ENCODE data around the gene PEAR1. TPM values are rescaled to one million over a fixed set of nuclear protein-coding genes. Genes with fewer than 3 reads are reported as not detected.

Gene PEAR1
- total RNA-seq, 1 donor from 2014 or later = 0.55 TPM

DNA sequence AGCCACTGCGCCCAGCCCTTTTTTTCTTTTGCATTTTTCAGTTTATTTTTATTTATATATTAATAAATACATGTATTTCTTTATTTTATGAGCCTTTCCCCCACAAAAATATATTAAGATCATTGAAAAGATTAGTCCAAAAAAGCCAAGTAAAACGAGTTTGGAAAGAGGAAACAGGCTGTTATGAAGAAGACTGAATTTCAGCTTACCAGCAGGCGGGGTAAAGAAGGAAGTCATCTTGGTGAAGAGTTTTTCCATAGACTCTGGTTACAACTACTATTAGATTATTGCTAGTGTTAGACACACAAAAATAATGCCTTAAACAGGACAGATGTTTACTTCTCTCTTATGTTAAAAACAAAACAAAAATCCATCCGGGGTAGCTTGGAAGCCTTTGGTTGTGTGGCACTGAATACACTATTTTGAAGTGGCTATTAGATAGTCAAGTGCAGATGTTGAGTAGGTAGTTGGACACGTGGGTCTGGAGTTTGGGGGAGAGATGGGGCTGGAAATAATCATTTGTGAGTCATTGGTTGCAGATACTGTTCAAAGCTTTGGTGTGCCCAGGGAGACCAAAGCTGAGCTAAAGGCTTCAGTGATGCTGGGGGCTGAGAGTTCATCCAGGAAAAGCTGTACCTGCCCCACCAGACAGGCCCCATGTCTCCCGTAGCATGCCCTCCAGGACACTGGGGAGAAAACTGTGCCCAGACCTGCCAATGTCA lies 18.2 kb downstream of the PEAR1 start:
- intact Hi-C loops (cut with micrococcal nuclease) = no loop called here
- H3K27me3 Mint-ChIP-seq (ENCODE audit: low read depth) = peaks cover 14% of the 10 kb centered on the region
- H3K4me1 Mint-ChIP-seq (ENCODE audit: low read depth) = peaks cover 8% of the 10 kb centered on the region
- H3K4me3 Mint-ChIP-seq (ENCODE audit: low read depth) = no peak overlapping the region
- no peaks in the 10 kb centered on the region for H3K36me3 Mint-ChIP-seq (ENCODE audit: low read depth)
- no peak overlapping the region for H3K27ac Mint-ChIP-seq
- no peak for DNase-seq (ENCODE audit: low spot score)
- no peaks in the 10 kb centered on the region for H3K9me3 Mint-ChIP-seq

DNA sequence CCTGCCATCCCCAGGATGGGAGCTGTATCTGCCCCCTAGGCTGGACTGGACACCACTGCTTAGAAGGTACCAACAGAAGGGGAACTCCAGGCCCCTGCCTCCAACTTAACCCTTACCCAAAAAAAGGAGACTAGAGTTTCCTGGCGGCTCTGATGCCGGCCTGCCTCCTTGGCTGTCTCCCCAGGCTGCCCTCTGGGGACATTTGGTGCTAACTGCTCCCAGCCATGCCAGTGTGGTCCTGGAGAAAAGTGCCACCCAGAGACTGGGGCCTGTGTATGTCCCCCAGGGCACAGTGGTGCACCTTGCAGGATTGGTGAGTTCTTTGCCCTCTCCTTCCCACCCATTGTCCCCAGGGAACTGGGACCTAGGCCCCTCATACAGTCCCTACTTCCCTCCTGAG lies 18.8 kb downstream of the PEAR1 start:
- no peaks in the 10 kb centered on the region for H3K9me3 Mint-ChIP-seq
- peaks cover 14% of the 10 kb centered on the region for H3K27me3 Mint-ChIP-seq (ENCODE audit: low read depth)
- intact Hi-C loops (cut with micrococcal nuclease) = no loop called here
- DNase-seq (ENCODE audit: low spot score) = no peak
- no peak overlapping the region for H3K4me3 Mint-ChIP-seq (ENCODE audit: low read depth)
- peaks cover 3% of the 10 kb centered on the region for H3K4me1 Mint-ChIP-seq (ENCODE audit: low read depth)
- no peaks in the 10 kb centered on the region for H3K36me3 Mint-ChIP-seq (ENCODE audit: low read depth)
- no peak overlapping the region for H3K27ac Mint-ChIP-seq

DNA sequence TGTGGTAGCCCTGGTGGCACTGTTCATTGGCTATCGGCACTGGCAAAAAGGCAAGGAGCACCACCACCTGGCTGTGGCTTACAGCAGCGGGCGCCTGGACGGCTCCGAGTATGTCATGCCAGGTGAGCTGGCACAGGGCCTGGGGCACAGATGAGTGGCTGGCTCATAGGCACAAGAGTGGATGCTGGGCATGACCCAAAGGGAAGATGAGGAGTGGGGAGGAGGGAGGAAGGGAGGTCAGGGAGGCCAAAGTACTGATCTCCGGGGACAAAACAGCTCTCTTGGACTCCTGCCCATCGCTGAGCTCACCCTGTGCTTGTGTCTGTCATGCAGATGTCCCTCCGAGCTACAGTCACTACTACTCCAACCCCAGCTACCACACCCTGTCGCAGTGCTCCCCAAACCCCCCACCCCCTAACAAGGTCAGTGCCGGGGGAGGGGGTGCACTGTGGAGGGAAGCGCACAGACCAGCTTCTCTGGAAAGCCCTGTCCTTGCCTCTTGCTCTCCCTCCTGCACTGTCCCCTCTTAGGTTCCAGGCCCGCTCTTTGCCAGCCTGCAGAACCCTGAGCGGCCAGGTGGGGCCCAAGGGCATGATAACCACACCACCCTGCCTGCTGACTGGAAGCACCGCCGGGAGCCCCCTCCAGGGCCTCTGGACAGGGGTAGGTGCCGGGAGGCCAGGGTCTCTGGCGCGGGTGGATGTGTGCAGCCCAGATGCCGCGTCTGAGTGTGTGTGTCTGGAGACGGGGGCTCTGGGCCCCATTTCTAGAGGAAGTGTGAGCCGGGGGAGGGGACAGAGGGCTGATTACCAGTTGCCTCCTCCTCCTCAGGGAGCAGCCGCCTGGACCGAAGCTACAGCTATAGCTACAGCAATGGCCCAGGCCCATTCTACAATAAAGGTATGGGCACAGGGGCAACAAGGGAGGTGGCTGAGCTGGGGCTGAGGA lies 19.6 kb downstream of the PEAR1 start:
- intact Hi-C loops (cut with micrococcal nuclease) = no loop called here

DNA sequence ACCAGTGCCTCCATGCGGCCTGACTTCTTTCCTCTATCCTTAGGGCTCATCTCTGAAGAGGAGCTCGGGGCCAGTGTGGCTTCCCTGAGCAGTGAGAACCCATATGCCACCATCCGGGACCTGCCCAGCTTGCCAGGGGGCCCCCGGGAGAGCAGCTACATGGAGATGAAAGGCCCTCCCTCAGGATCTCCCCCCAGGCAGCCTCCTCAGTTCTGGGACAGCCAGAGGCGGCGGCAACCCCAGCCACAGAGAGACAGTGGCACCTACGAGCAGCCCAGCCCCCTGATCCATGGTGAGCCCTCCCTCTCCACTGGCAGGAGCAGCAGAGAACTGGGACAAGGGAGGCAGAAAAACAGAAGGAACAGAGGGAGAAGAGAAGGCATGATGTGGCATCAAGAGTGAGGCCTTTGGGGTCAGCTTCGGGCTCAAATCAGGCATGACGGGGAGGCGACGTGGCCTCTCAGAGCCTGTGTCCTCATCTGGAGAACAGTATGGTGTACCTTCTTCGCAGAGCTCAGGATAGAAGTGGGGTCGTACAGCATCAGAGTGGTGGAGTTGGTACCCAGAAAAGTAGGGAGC lies 20.4 kb downstream of the PEAR1 start:
- H3K36me3 Mint-ChIP-seq (ENCODE audit: low read depth) = no peaks in the 10 kb centered on the region
- H3K4me1 Mint-ChIP-seq (ENCODE audit: low read depth) = peaks cover 2% of the 10 kb centered on the region
- peaks cover 23% of the 10 kb centered on the region for H3K27me3 Mint-ChIP-seq (ENCODE audit: low read depth)
- no peak overlapping the region for H3K27ac Mint-ChIP-seq
- H3K4me3 Mint-ChIP-seq (ENCODE audit: low read depth) = no peak overlapping the region
- no peak for DNase-seq (ENCODE audit: low spot score)
- no peaks in the 10 kb centered on the region for H3K9me3 Mint-ChIP-seq
- intact Hi-C loops (cut with micrococcal nuclease) = no loop called here

More for the DNA sequence above, 19.6 kb downstream of the PEAR1 start:
- Mint-ChIP-seq H3K4me1 (ENCODE audit: low read depth) (peaks cover 2% of the 10 kb centered on the region), H3K27ac (no peak overlapping the region), H3K9me3 (no peaks in the 10 kb centered on the region), H3K27me3 (ENCODE audit: low read depth) (peaks cover 17% of the 10 kb centered on the region), H3K4me3 (ENCODE audit: low read depth) (no peak overlapping the region), H3K36me3 (ENCODE audit: low read depth) (no peaks in the 10 kb centered on the region)
- no peak for DNase-seq (ENCODE audit: low spot score)

DNA sequence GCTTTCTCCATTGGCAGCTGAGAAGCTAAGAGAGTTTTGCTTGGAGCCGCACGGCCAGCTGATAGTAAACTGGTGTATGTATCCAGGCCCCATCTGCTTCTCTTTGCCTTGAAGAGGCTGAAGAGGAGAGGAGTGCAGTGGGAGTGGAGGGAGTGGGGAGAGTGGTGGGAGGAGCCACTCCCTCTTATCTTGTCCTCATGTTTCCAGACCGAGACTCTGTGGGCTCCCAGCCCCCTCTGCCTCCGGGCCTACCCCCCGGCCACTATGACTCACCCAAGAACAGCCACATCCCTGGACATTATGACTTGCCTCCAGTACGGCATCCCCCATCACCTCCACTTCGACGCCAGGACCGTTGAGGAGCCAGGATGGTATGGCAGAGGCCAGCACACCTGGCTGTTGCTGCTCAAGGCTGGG lies 20.9 kb downstream of the PEAR1 start:
- DNase-seq (ENCODE audit: low spot score) = no peak
- peaks cover 2% of the 10 kb centered on the region for H3K4me1 Mint-ChIP-seq (ENCODE audit: low read depth)
- no peak overlapping the region for H3K4me3 Mint-ChIP-seq (ENCODE audit: low read depth)
- H3K27me3 Mint-ChIP-seq (ENCODE audit: low read depth) = peaks cover 28% of the 10 kb centered on the region
- no peaks in the 10 kb centered on the region for H3K36me3 Mint-ChIP-seq (ENCODE audit: low read depth)
- no peaks in the 10 kb centered on the region for H3K9me3 Mint-ChIP-seq
- intact Hi-C loops (cut with micrococcal nuclease) = no loop called here
- H3K27ac Mint-ChIP-seq = no peak overlapping the region

DNA sequence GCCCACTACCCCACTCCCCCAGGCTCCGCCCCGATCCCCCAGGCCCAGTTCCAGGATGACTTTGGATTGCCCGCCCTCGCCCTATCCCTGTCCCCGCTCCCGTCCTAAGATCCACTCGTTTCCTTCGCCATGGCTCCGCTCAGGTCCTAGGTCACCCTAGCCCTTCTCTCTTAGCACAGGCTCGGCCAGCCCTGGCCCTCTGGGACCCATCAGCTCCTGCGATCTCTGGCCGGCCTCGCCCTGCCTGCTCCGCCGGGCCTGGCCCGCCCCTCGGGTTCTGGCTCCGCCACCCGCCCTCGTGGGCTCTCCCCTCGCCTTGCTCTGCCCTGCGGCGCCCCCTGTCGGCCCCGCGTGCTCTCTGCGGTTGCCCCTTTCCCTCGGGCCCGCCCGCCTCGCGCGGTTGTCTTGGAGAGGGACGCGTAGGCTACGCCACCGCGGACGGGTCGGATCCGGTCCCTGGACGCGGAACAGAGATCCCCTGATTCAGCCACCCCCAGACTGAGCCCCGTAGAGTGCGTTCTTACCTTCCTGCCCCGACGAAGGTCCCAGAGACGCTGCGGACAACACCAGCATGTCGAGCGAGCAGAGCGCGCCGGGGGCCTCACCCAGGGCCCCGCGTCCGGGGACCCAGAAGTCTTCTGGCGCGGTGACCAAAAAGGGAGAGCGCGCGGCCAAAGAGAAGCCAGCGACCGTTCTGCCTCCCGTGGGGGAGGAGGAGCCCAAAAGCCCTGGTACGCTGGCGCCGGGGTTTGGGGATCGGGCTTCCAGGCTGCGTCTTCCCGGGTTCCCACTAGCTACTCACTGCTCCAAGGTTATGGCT lies 26.9 kb downstream of the PEAR1 start, which contains the start of gene LRRC71:
LRRC71 (plus strand) TSS at position 400 of the 820 bp plus-strand sequence; CDS start at position 572, 172 bp downstream.
- H3K27me3 Mint-ChIP-seq (ENCODE audit: low read depth) = peaks cover 68% of the 10 kb centered on the region
- no peak within 1 kb of the TSS for H3K4me3 Mint-ChIP-seq (ENCODE audit: low read depth)
- peak; percentile 63 for DNase-seq (ENCODE audit: low spot score)
- H3K36me3 Mint-ChIP-seq (ENCODE audit: low read depth) = no peaks in the 10 kb centered on the region
- intact Hi-C loops (cut with micrococcal nuclease) = loop anchor here (10.0 kb wide), 2 partner anchors 236 to 486 kb away; no protein-coding TSS in a partner anchor
- no peaks in the 10 kb centered on the region for H3K9me3 Mint-ChIP-seq
- peaks cover 3% of the 10 kb centered on the region for H3K4me1 Mint-ChIP-seq (ENCODE audit: low read depth)
- no peak within 1 kb of the TSS for H3K27ac Mint-ChIP-seq

DNA sequence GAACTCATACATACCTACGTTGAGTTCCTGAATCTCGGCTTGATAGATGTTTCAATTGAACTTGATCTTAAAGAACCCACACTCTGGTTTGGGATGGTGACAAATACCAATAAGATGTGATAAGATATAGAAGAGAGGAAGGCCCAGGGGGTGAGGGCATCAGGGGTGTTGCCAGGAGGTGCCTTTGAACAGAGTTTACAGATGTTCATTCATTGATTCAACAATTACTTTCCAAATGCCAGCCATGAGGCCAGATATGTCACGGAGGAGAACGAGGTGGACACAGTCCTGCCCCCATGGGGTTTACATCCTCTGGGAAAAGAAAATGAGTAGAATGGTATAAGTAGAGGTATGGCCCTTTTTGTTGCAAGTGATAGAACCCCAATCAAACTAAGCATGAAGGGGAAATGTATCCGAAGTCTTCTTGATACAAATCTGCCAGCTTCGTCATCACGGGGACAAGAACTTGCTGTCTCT lies 27.6 kb downstream of the PEAR1 start:
- Mint-ChIP-seq H3K27ac (no peak overlapping the region), H3K36me3 (ENCODE audit: low read depth) (no peaks in the 10 kb centered on the region), H3K4me1 (ENCODE audit: low read depth) (peaks cover 8% of the 10 kb centered on the region), H3K27me3 (ENCODE audit: low read depth) (peaks cover 70% of the 10 kb centered on the region), H3K9me3 (no peaks in the 10 kb centered on the region), H3K4me3 (ENCODE audit: low read depth) (no peak overlapping the region)
- DNase-seq (ENCODE audit: low spot score) = no peak
- intact Hi-C loops (cut with micrococcal nuclease) = loop anchor here (10.0 kb wide), 2 partner anchors 236 to 486 kb away; no protein-coding TSS in a partner anchor

DNA sequence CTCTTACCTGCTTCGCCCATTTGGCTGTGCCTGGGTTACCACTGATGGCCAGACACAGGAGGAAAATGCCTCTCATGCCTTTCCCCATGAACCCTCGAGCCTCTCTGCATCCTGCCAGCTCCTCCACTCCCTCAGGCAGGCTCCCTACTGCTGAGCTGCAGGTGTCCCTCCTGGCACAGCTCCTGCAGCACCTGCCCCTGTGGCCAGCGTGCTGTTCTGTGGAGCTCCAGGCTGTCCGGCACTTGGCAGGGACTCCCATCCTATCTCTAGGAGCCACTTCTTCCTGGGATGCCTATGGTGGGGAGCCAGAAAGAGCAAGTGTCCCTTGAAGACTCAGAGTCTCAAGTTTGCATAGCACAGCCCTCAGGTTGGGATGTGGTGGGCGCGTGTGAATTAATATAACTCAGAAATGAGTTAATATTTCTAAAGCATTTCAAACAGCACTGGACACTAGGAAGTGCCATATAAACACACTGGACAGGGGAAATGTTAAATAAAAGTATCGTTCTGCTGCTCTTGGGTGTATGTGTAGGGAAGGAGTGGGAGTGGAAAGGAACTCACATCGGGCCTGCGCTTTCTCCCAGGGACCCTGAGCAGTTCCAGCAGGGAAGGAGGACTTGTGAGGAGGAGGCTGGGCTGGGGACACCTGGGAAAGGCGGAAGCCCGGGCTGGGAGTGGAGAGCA lies 29.6 kb downstream of the PEAR1 start:
- H3K4me3 Mint-ChIP-seq (ENCODE audit: low read depth) = no peak overlapping the region
- intact Hi-C loops (cut with micrococcal nuclease) = loop anchor here (10.0 kb wide), 2 partner anchors 238 to 488 kb away; no protein-coding TSS in a partner anchor
- H3K36me3 Mint-ChIP-seq (ENCODE audit: low read depth) = no peaks in the 10 kb centered on the region

DNA sequence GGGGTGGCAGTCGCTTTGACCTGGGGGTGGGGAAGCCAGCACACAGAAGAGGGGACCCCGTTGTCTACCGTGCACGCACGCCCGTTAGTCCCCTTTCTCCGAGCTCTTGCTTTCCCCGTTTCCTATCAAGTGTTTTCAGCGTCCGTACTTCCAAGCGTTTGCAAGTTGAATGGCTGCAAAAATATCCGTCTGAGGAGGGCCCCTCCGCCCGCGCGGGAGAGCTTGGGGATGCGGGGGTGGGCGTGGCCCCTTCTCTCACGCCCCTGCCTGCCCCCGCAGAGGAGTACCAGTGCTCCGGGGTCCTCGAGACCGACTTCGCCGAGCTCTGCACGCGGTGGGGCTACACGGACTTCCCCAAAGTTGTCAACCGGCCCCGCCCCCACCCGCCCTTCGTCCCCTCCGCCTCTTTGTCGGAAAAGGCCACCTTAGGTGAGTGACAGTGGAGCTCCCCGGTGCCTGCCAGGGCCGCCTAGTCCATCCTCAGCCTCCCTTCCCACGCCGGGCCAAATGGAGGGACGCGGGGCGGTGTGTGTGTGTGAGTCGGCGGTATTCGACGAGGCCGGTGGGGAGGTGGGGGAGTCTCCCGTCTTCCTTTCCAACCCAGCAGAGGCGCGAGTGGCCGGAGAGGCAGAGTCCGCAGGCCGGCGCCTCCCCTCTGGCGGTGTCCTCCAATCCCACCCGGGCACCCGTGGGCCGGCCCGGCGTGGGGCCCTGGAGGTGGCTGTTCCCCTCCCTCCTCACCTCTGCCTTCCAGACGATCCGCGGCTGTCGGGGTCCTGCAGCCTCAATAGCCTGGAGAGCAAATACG lies 30.4 kb downstream of the PEAR1 start:
- intact Hi-C loops (cut with micrococcal nuclease) = loop anchor here (10.0 kb wide), 2 partner anchors 239 to 489 kb away; no protein-coding TSS in a partner anchor
- no peak overlapping the region for H3K27ac Mint-ChIP-seq
- H3K36me3 Mint-ChIP-seq (ENCODE audit: low read depth) = no peaks in the 10 kb centered on the region
- peaks cover 20% of the 10 kb centered on the region for H3K4me1 Mint-ChIP-seq (ENCODE audit: low read depth)
- no peak for DNase-seq (ENCODE audit: low spot score)
- H3K4me3 Mint-ChIP-seq (ENCODE audit: low read depth) = no peak overlapping the region
- no peaks in the 10 kb centered on the region for H3K9me3 Mint-ChIP-seq
- H3K27me3 Mint-ChIP-seq (ENCODE audit: low read depth) = peaks cover 85% of the 10 kb centered on the region

More for the DNA sequence above, 29.6 kb downstream of the PEAR1 start:
- no peak overlapping the region for H3K27ac Mint-ChIP-seq
- peaks cover 85% of the 10 kb centered on the region for H3K27me3 Mint-ChIP-seq (ENCODE audit: low read depth)
- H3K4me1 Mint-ChIP-seq (ENCODE audit: low read depth) = peaks cover 18% of the 10 kb centered on the region
- no peak for DNase-seq (ENCODE audit: low spot score)
- no peaks in the 10 kb centered on the region for H3K9me3 Mint-ChIP-seq

DNA sequence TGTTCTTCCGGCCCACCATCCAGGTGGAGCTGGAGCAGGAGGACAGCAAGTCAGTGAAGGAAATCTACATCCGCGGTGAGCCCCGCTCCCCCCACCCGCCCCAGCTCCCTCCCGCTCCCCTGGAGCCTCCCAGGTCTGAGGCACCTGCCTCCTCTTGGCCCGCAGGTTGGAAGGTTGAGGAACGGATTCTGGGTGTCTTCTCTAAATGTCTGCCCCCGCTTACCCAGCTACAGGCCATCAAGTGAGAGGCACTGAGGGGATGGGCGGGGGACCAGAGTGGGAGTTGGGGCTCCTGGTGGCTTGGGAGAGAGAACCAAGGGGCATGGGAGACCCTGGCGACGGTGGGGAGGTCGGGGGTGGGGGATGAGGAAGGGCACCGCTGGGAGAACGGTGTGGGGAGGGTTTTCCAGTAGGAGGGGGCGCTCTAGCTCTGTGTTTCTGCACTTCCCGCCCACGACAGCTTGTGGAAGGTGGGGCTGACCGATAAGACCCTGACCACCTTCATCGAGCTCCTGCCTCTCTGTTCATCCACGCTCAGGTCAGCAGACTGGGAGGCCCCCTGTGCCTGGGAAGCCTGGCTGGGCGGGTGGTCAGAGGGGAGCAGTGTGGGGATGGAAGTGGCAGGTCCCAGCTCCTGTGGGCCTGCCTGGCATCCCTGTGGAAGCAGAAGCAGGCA lies 31.1 kb downstream of the PEAR1 start:
- intact Hi-C loops (cut with micrococcal nuclease) = loop anchor here (10.0 kb wide), 2 partner anchors 240 to 490 kb away; no protein-coding TSS in a partner anchor
- DNase-seq (ENCODE audit: low spot score) = no peak
- H3K27ac Mint-ChIP-seq = no peak overlapping the region
- no peaks in the 10 kb centered on the region for H3K36me3 Mint-ChIP-seq (ENCODE audit: low read depth)
- peaks cover 87% of the 10 kb centered on the region for H3K27me3 Mint-ChIP-seq (ENCODE audit: low read depth)
- no peak overlapping the region for H3K4me3 Mint-ChIP-seq (ENCODE audit: low read depth)
- H3K4me1 Mint-ChIP-seq (ENCODE audit: low read depth) = peaks cover 20% of the 10 kb centered on the region
- no peaks in the 10 kb centered on the region for H3K9me3 Mint-ChIP-seq

Measured in activated T-helper 2 cell treated with anti-CD3 and anti-CD28 coated beads, Interferon-gamma antibody, Interleukin-2, Interleukin-4, amounts not matched to agents 10 μg/mL and 5 μg/mL and 100 μg/mL, durations not matched to agents 14 hours and 24 hours and 36 hours (primary cell).